OCI-LY1 (cell line): Measurements from ENCODE around the gene DHX29.

Experiments
- H2AFZ ChIP-seq: fragments of 200-600 bp; sonication (generic), shearing (Covaris generic); 2 replicates; pipeline ENCODE4 v1.6.0; 2014; ENCODE audit warnings: antibody characterized with exemption, mild to moderate bottlenecking, low read length
- H3F3A ChIP-seq: fragments of 200-600 bp; sonication (generic), shearing (Covaris generic); 2 replicates; pipeline ENCODE4 v1.6.0; 2014; ENCODE audit warnings: mild to moderate bottlenecking, antibody characterized with exemption, low read length, moderate library complexity; ENCODE audit not compliant: insufficient read depth
- H3K27ac ChIP-seq: fragments of 200-600 bp; sonication (generic); 2 replicates; pipeline ENCODE4 v1.5.1; 2014; ENCODE audit warnings: low read length, mixed run types, mild to moderate bottlenecking, low read depth; ENCODE audit not compliant: poor library complexity, severe bottlenecking
- H3K27me3 ChIP-seq: fragments of 200-600 bp; sonication (generic); 2 replicates; pipeline ENCODE4 v1.6.0; 2014; ENCODE audit warnings: antibody characterized with exemption, mild to moderate bottlenecking, low read length, moderate library complexity; ENCODE audit not compliant: insufficient read depth
- H3K36me3 ChIP-seq: fragments of 200-600 bp; sonication (generic); 2 replicates; pipeline ENCODE4 v1.6.1; 2014; ENCODE audit warnings: mild to moderate bottlenecking, antibody characterized with exemption, low read length, moderate library complexity, mixed read lengths; ENCODE audit not compliant: insufficient read depth
- H3K4me1 ChIP-seq: fragments of 200-600 bp; sonication (generic); 2 replicates; pipeline ENCODE4 v1.5.1; 2014; ENCODE audit warnings: mild to moderate bottlenecking, low read length, moderate library complexity; ENCODE audit not compliant: insufficient read depth, severe bottlenecking
- H3K4me2 ChIP-seq: fragments of 200-600 bp; sonication (generic), shearing (Covaris generic); 2 replicates; pipeline ENCODE4 v1.6.1; 2014; ENCODE audit warnings: low read length
- H3K4me3 ChIP-seq: fragments of 200-600 bp; sonication (generic); 2 replicates; pipeline ENCODE4 v1.5.1; 2014; ENCODE audit warnings: low read length, low read depth, mild to moderate bottlenecking, mixed read lengths; ENCODE audit not compliant: poor library complexity, severe bottlenecking
- H3K79me2 ChIP-seq: fragments of 200-600 bp; shearing (Covaris generic); 2 replicates; pipeline ENCODE4 v1.6.1; 2016; ENCODE audit warnings: mixed run types, low read length, mixed read lengths; ENCODE audit not compliant: insufficient read depth
- H3K9ac ChIP-seq: fragments of 200-600 bp; sonication (generic), shearing (Covaris generic); 2 replicates; pipeline ENCODE4 v1.6.1; 2014; ENCODE audit warnings: mild to moderate bottlenecking, low read length, mixed read lengths
- H3K9me2 ChIP-seq: fragments of 200-600 bp; sonication (generic), shearing (Covaris generic); 2 replicates; pipeline ENCODE4 v1.6.1; 2014; ENCODE audit warnings: low read depth, mild to moderate bottlenecking, low read length, mixed read lengths
- H3K9me3 ChIP-seq: fragments of 200-600 bp; shearing (Covaris generic); 2 replicates; pipeline ENCODE4 v1.6.1; 2014; ENCODE audit warnings: low read length, mixed read lengths
- H4K20me1 ChIP-seq: fragments of 200-600 bp; sonication (generic), shearing (Covaris generic); 2 replicates; pipeline ENCODE4 v1.6.0; 2016; ENCODE audit warnings: mild to moderate bottlenecking, low read length; ENCODE audit not compliant: insufficient read depth
- CTCF ChIP-seq: fragments of 200-600 bp; sonication (generic), shearing (Covaris generic); IDR thresholded peaks from 2 replicates; pipeline ENCODE4 v1.5.1; 2017; ENCODE audit warnings: mild to moderate bottlenecking, antibody characterized with exemption, low read length, moderate library complexity, mixed read lengths
- EZH2 ChIP-seq: fragments of 200-600 bp; sonication (generic), shearing (Covaris generic); IDR thresholded peaks from 2 replicates; pipeline ENCODE4 v1.8.0; 2017; ENCODE audit warnings: borderline replicate concordance, mixed run types, mild to moderate bottlenecking, antibody characterized with exemption, low read length, moderate library complexity, mixed read lengths

Gene DHX29

GRCh38 chr5:55219770-55220169 lies 87.7 kb downstream of the DHX29 start:
- no peaks in the 10 kb centered on the region for H3K79me2 ChIP-seq
- no peaks in the 10 kb centered on the region for H4K20me1 ChIP-seq
- no peak overlapping the region for H3K4me3 ChIP-seq
- no peaks in the 10 kb centered on the region for H3K9me2 ChIP-seq
- H3K9me3 ChIP-seq: no peaks in the 10 kb centered on the region
- no peak overlapping the region for H3K27ac ChIP-seq
- TF ChIP-seq EZH2 (no peak), CTCF (no peak)
- no peaks in the 10 kb centered on the region for H3F3A ChIP-seq
- H3K27me3 ChIP-seq: no peaks in the 10 kb centered on the region
- H3K9ac ChIP-seq: no peak overlapping the region
- H3K4me1 ChIP-seq: peaks cover 4% of the 10 kb centered on the region
- no peak overlapping the region for H2AFZ ChIP-seq
- H3K36me3 ChIP-seq: no peaks in the 10 kb centered on the region
- no peak overlapping the region for H3K4me2 ChIP-seq

GRCh38 chr5:55218967-55219366 lies 88.5 kb downstream of the DHX29 start:
- no peak overlapping the region for H3K27ac ChIP-seq
- H4K20me1 ChIP-seq: no peaks in the 10 kb centered on the region
- TF ChIP-seq CTCF (no peak), EZH2 (no peak)
- H3K27me3 ChIP-seq: no peaks in the 10 kb centered on the region
- H2AFZ ChIP-seq: no peak overlapping the region
- no peaks in the 10 kb centered on the region for H3K79me2 ChIP-seq
- H3K9me2 ChIP-seq: no peaks in the 10 kb centered on the region
- H3K9me3 ChIP-seq: no peaks in the 10 kb centered on the region
- no peak overlapping the region for H3K4me2 ChIP-seq
- no peaks in the 10 kb centered on the region for H3K36me3 ChIP-seq
- no peak overlapping the region for H3K4me3 ChIP-seq
- H3F3A ChIP-seq: no peaks in the 10 kb centered on the region
- peaks cover 4% of the 10 kb centered on the region for H3K4me1 ChIP-seq
- H3K9ac ChIP-seq: no peak overlapping the region

- Histone ChIP-seq H2AFZ (no peak overlapping the region), H3K4me1 (no peaks in the 10 kb centered on the region), H3K27ac (no peak overlapping the region), H4K20me1 (no peaks in the 10 kb centered on the region), H3K27me3 (no peaks in the 10 kb centered on the region), H3K9me3 (no peaks in the 10 kb centered on the region), H3K79me2 (no peaks in the 10 kb centered on the region), H3K36me3 (no peaks in the 10 kb centered on the region), H3F3A (no peaks in the 10 kb centered on the region), H3K4me2 (no peak overlapping the region), H3K4me3 (no peak overlapping the region), H3K9ac (no peak overlapping the region), H3K9me2 (no peaks in the 10 kb centered on the region)
- TF ChIP-seq EZH2 (no peak), CTCF (no peak)
Measured at GRCh38 chr5:55211184-55211874, 96.2 kb downstream of the DHX29 start.
